ENCODE results near the gene CCDC15. TPM values are rescaled to one million over a fixed set of nuclear protein-coding genes. Genes with fewer than 3 reads are reported as not detected.

Gene CCDC15
- total and polyA plus RNA-seq, 2 of the 4 experiments (the other 2 are of a cell fraction): 1.1 to 2.0 TPM

- H3K4me3 ChIP-seq (ENCODE audit: insufficient read depth, low read depth, low read length): no peak overlapping the region
- no peak overlapping the region for H2BK20ac ChIP-seq (ENCODE audit: low read depth, low read length)
- peak; percentile 43; the same call in 1 of the 2 replicates for ATAC-seq (ENCODE audit: low read depth)
- no peak overlapping the region for H2BK5ac ChIP-seq (ENCODE audit: low read depth, low read length, poor library complexity, severe bottlenecking)
- dilution Hi-C loops (cut with HindIII; ENCODE audit: low sequenced_read_pairs, unreplicated experiment): no loop called here
- BruUV-seq (replicated peaks): no TSS peak
- H3K9ac ChIP-seq (ENCODE audit: low read depth, low read length): no peak overlapping the region
- H2AFZ ChIP-seq (replicated peaks; ENCODE audit: low read length, poor library complexity): peak overlapping the region; percentile 71
- H3K23ac ChIP-seq (ENCODE audit: low read depth, low read length): peak overlapping the region; percentile 38; the same call in 1 of the 2 replicates
- no peak overlapping the region; the same call in 2 of the 3 replicates for H2BK15ac ChIP-seq (ENCODE audit: low read depth, low read length)
- H2BK120ac ChIP-seq (ENCODE audit: low read depth, low read length): peak overlapping the region; percentile 32; the same call in 1 of the 2 replicates
- no peaks in the 10 kb centered on the region for H4K20me1 ChIP-seq (ENCODE audit: insufficient read depth, low read length)
- H3K4ac ChIP-seq (ENCODE audit: low read depth, low read length): peak overlapping the region; percentile 59; the same call in 1 of the 2 replicates
- H3K4me2 ChIP-seq (ENCODE audit: low read depth, low read length): no peak overlapping the region
- H3K56ac ChIP-seq (ENCODE audit: extremely low read depth, insufficient read depth, low read length): no peak overlapping the region
- H2AK9ac ChIP-seq (replicated peaks; ENCODE audit: low read depth, low read length, poor library complexity): peak overlapping the region; percentile 31
- H4K91ac ChIP-seq (ENCODE audit: insufficient read depth, low read depth, low read length): no peak overlapping the region
- 93% methylated on average over 2 of the region's 5 CpGs; no CpG with 5 or more reads in 1 of the 2 experiments for WGBS, 2 experiments (ENCODE audit: extremely low coverage in 2 of 2, insufficient read length in 1 of 2)
- no peaks in the 10 kb centered on the region; the same call in 1 of the 2 replicates for H3K27me3 ChIP-seq (ENCODE audit: control insufficient read depth, insufficient read depth, low read length)
- H3K14ac ChIP-seq (replicated peaks; ENCODE audit: low read depth, low read length): peak overlapping the region; percentile 46; the same call in 1 of the 2 replicates
- POLR2A ChIA-PET (ENCODE audit: unreplicated experiment): no interaction called here
- no peak overlapping the region for H3K27ac ChIP-seq (ENCODE audit: insufficient read depth, low read length)
- in situ Hi-C loops (cut with MboI; ENCODE audit: low sequenced_read_pairs): no loop called here
- peak overlapping the region in 1 of 2 experiments; percentile 63; a peak in 2 of 4 replicates for H4K8ac ChIP-seq (ENCODE audit: low read depth in 2 of 2, low read length in 2 of 2)
- no peak overlapping the region for H3K18ac ChIP-seq (ENCODE audit: low read depth, low read length)
- H4K5ac ChIP-seq (ENCODE audit: low read depth, low read length): no peak overlapping the region
- H2AK5ac ChIP-seq (ENCODE audit: low read depth, low read length): peak overlapping the region; percentile 70; the same call in 1 of the 2 replicates
- CTCF ChIA-PET: interaction anchor here (0.6 to 1.5 kb wide), 2 partner anchors 10 to 264 kb away, joined by 3 to 5 read pairs; no protein-coding TSS in a partner anchor
- no peaks in the 10 kb centered on the region for H3K9me3 ChIP-seq (ENCODE audit: control insufficient read depth, insufficient read depth, low read length)
- H3K9me1 ChIP-seq (ENCODE audit: insufficient read depth, low read length): peaks cover 20% of the 10 kb centered on the region
- no peaks in the 10 kb centered on the region for H3K36me3 ChIP-seq (ENCODE audit: control insufficient read depth, insufficient read depth, low read length)
- H3K79me1 ChIP-seq (ENCODE audit: low read depth in 1 of 2, low read length in 2 of 2): no peaks in the 10 kb centered on the region
- intact Hi-C loops (cut with micrococcal nuclease): no loop called here
- peaks cover 15% of the 10 kb centered on the region for H3K4me1 ChIP-seq (ENCODE audit: control insufficient read depth, insufficient read depth, low read length)
- DNase-seq: peak; percentile 18
- TF ChIP-seq CEBPB (IDR thresholded peaks at IDR 0.05; ENCODE audit: low read depth, low read length): no peak
- no peak for TF ChIP-seq RFX5 (IDR thresholded peaks at IDR 0.05; ENCODE audit: low read depth, low read length)
- no peak for TF ChIP-seq FOS (IDR thresholded peaks at IDR 0.05; ENCODE audit: low read depth, low read length)
- peak; percentile 52; the same call in 1 of the 2 replicates for TF ChIP-seq BHLHE40 (IDR thresholded peaks at IDR 0.05; ENCODE audit: low read depth, low read length)
- TF ChIP-seq RCOR1 (IDR thresholded peaks at IDR 0.05; ENCODE audit: insufficient replicate concordance, low read length): no peak
- TF ChIP-seq POLR2A (IDR thresholded peaks at IDR 0.05; ENCODE audit: low read depth, low read length): no peak
- no peak for TF ChIP-seq MAFK (IDR thresholded peaks at IDR 0.05; ENCODE audit: low read depth, low read length)
Observed at GRCh38 chr11:125069796-125070195, 115.8 kb downstream of the CCDC15 start.

Measured in IMR-90 (cell line).